Gastrocnemius medialis (tissue), 4 donors: Measurements from ENCODE around the gene USP37.

Source experiments
- CTCF ChIP-seq, 5 experiments: fragments of 450-650 bp in 3 of 5; fragments of 200-600 bp in 2 of 5; sonication (generic) in 2 of 5; IDR thresholded peaks in 4 of 5; conservative IDR thresholded peaks in 1 of 5; 1 replicate in 4 of 5; 2 replicates in 1 of 5; pipeline ENCODE4 v1.5.1; 2016 to 2019; ENCODE audit warnings: antibody characterized with exemption in 5 of 5, mild to moderate bottlenecking in 3 of 5, moderate library complexity in 3 of 5
- POLR2A ChIP-seq, 2 donors: fragments of 450-650 bp; IDR thresholded peaks; one replicate each; pipeline ENCODE4 v1.6.1; 2017; ENCODE audit warnings: antibody characterized with exemption in 2 of 2, mild to moderate bottlenecking in 2 of 2, moderate library complexity in 2 of 2

- TF ChIP-seq CTCF (IDR thresholded peaks at IDR 0.05 in 4 of 5, conservative IDR thresholded peaks at IDR 0.05 in 1 of 5) (no peak), POLR2A (IDR thresholded peaks at IDR 0.05) (no peak)
Measured at GRCh38 chr2:218474527-218474926, 93.6 kb downstream of the USP37 start.
